22Rv1 (cell line): Measurements from ENCODE around the gene IL1R2.
"Not testable (repeated sequence)": the region's sequence is repeated elsewhere in the genome, so short reads cannot be mapped to it uniquely, and the experiment has no call there.

Experiments used
- ZFX ChIP-seq: fragments of 450-650 bp; IDR thresholded peaks from 2 replicates; pipeline ENCODE4 v1.6.1; 2017; ENCODE audit warnings: antibody characterized with exemption, borderline replicate concordance
- TF ChIP-seq, protein P1 (sequence below): fragments of 450-650 bp; IDR thresholded peaks from 2 replicates; pipeline ENCODE4 v1.5.1; 2017; ENCODE audit warnings: mild to moderate bottlenecking

DNA sequence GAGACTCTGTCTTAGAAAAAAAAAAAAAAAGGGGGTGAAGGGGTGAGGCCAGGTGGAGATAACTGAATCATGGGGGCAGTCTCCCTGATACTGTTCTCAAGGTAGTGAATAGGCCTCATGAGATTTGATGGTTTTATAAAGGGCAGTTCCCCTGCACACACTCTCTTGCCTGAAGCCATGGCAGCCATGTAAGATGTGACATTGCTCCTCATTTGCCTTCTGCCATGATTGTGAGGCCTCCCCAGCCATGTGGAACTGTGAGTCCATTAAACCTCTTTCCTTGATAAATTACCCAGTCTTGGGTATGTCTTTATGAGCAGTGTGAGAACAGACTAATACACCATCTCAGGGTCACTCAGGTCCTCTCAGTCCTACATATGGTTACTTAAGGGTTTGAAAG, 76.4 kb downstream of the IL1R2 start:
- TF ChIP-seq, protein P1, sequence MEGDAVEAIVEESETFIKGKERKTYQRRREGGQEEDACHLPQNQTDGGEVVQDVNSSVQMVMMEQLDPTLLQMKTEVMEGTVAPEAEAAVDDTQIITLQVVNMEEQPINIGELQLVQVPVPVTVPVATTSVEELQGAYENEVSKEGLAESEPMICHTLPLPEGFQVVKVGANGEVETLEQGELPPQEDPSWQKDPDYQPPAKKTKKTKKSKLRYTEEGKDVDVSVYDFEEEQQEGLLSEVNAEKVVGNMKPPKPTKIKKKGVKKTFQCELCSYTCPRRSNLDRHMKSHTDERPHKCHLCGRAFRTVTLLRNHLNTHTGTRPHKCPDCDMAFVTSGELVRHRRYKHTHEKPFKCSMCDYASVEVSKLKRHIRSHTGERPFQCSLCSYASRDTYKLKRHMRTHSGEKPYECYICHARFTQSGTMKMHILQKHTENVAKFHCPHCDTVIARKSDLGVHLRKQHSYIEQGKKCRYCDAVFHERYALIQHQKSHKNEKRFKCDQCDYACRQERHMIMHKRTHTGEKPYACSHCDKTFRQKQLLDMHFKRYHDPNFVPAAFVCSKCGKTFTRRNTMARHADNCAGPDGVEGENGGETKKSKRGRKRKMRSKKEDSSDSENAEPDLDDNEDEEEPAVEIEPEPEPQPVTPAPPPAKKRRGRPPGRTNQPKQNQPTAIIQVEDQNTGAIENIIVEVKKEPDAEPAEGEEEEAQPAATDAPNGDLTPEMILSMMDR = not testable (repeated sequence)
- not testable (repeated sequence) for TF ChIP-seq ZFX
